ENCODE data around the gene CSRNP3. TPM values are rescaled to one million over a fixed set of nuclear protein-coding genes. Genes with fewer than 3 reads are reported as not detected.

Gene CSRNP3
- total RNA-seq, 2 donors from 2014 or later: 8.3 to 16.1 TPM

DNA sequence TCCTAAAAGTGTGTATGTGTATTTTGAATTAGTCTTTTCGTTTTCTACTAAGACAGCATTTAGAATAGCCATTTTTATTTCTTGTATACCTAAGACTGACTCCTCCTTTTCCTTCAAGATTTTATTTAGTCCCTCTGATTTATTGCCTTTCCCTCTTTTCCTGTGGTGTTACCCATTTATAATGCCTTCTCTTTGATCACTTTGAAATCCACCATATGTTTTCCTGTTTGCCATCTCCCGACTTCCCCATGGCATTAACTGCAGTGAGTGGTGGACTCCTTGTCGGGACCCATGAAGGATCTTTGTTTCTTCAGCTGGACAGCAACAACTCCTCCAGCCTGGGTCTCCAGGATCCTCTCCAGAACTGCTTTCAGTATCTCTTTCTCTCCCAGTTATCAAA lies 160.7 kb downstream of the CSRNP3 start:
- no peaks in the 10 kb centered on the region for H3K36me3 Mint-ChIP-seq (ENCODE audit: low read depth)
- Histone ChIP-seq H3K27ac (ENCODE audit: low read depth, low read length) (peak overlapping the region; percentile 16), H3K4me3 (ENCODE audit: low read length) (no peak overlapping the region), H3K9ac (ENCODE audit: extremely low read depth, low read length, poor library complexity, severe bottlenecking) (no peak overlapping the region), H3K9me3 (ENCODE audit: control insufficient read depth, low read length) (no peaks in the 10 kb centered on the region), H3K36me3 (ENCODE audit: control insufficient read depth, insufficient read depth, low read length) (no peaks in the 10 kb centered on the region), H3K27me3 (ENCODE audit: control insufficient read depth, insufficient read depth, low read length, poor library complexity, severe bottlenecking) (no peaks in the 10 kb centered on the region), H3K4me1 (ENCODE audit: control insufficient read depth, insufficient read depth, low read length) (no peaks in the 10 kb centered on the region)
- DNase-seq: no peak
- no peak overlapping the region for H3K27ac Mint-ChIP-seq
- H3K27me3 Mint-ChIP-seq (ENCODE audit: insufficient read depth): no peaks in the 10 kb centered on the region
- no peaks in the 10 kb centered on the region for H3K9me3 Mint-ChIP-seq
- H3K4me3 Mint-ChIP-seq: no peak overlapping the region
- TF ChIP-seq, protein P1, sequence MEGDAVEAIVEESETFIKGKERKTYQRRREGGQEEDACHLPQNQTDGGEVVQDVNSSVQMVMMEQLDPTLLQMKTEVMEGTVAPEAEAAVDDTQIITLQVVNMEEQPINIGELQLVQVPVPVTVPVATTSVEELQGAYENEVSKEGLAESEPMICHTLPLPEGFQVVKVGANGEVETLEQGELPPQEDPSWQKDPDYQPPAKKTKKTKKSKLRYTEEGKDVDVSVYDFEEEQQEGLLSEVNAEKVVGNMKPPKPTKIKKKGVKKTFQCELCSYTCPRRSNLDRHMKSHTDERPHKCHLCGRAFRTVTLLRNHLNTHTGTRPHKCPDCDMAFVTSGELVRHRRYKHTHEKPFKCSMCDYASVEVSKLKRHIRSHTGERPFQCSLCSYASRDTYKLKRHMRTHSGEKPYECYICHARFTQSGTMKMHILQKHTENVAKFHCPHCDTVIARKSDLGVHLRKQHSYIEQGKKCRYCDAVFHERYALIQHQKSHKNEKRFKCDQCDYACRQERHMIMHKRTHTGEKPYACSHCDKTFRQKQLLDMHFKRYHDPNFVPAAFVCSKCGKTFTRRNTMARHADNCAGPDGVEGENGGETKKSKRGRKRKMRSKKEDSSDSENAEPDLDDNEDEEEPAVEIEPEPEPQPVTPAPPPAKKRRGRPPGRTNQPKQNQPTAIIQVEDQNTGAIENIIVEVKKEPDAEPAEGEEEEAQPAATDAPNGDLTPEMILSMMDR (conservative IDR thresholded peaks at IDR 0.05): no peak
- peaks cover 27% of the 10 kb centered on the region for H3K4me1 Mint-ChIP-seq
- 89% methylated on average over 3 of the region's 3 CpGs; no CpG with 5 or more reads in 1 of the 2 experiments for WGBS, 2 experiments (ENCODE audit: insufficient coverage in 1 of 2, insufficient read length in 1 of 2)

DNA sequence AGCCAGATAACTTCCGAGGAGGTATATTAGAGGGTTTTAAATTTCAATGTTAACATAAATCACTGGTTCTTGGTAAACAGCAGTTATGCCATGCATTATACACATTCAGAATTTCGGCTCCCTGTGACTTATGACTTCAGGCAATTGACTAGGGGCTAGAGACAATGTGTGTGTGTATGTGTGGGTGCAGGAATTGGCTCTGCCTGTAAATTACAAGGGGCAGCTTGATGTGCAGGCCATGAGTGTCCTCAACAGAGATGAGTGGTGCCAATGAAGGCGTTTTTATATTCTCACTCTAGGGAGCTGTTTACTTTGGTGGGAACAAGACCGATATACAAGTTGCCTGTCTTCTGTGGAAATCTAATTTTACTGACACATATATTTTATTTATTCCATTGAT lies 161.6 kb downstream of the CSRNP3 start:
- no peaks in the 10 kb centered on the region for H3K36me3 Mint-ChIP-seq (ENCODE audit: low read depth)
- H3K9me3 Mint-ChIP-seq: no peaks in the 10 kb centered on the region
- Histone ChIP-seq H3K27me3 (ENCODE audit: control insufficient read depth, insufficient read depth, low read length, poor library complexity, severe bottlenecking) (no peaks in the 10 kb centered on the region), H3K27ac (ENCODE audit: low read depth, low read length) (no peak overlapping the region), H3K4me3 (ENCODE audit: low read length) (no peak overlapping the region), H3K4me1 (ENCODE audit: control insufficient read depth, insufficient read depth, low read length) (no peaks in the 10 kb centered on the region), H3K9ac (ENCODE audit: extremely low read depth, low read length, poor library complexity, severe bottlenecking) (no peak overlapping the region), H3K36me3 (ENCODE audit: control insufficient read depth, insufficient read depth, low read length) (no peaks in the 10 kb centered on the region), H3K9me3 (ENCODE audit: control insufficient read depth, low read length) (no peaks in the 10 kb centered on the region)
- H3K4me1 Mint-ChIP-seq: peaks cover 27% of the 10 kb centered on the region
- no peaks in the 10 kb centered on the region for H3K27me3 Mint-ChIP-seq (ENCODE audit: insufficient read depth)
- TF ChIP-seq, protein P1 (conservative IDR thresholded peaks at IDR 0.05): no peak
- no peak overlapping the region for H3K4me3 Mint-ChIP-seq
- no peak for DNase-seq
- 90% methylated on average over 2 of the region's 4 CpGs; no CpG with 5 or more reads in 1 of the 2 experiments for WGBS, 2 experiments (ENCODE audit: insufficient coverage in 1 of 2, insufficient read length in 1 of 2)
- no peak overlapping the region for H3K27ac Mint-ChIP-seq

DNA sequence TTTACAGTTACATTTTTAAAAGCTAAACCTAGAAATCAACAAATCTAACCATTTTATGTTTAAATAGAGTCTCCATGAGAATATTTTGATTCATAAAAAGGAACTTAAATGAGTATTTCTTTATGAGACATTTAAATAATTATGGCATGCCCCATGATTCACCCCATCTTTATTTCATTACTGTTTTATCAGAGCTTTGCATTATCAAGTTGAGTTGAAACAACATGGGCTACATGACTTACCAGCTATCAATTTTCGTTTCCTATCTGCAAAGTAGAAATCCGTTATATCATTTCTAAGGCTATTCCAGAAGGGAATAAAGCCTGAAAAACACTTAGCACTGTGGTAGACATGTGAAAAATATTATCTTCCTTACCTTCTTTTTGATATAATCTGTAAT lies 163.1 kb downstream of the CSRNP3 start:
- H3K4me3 ChIP-seq (ENCODE audit: low read length): no peak overlapping the region
- H3K36me3 Mint-ChIP-seq (ENCODE audit: low read depth): no peaks in the 10 kb centered on the region
- TF ChIP-seq, protein P1 (conservative IDR thresholded peaks at IDR 0.05): no peak
- H3K4me1 ChIP-seq (ENCODE audit: control insufficient read depth, insufficient read depth, low read length): no peaks in the 10 kb centered on the region
- no peak overlapping the region for H3K9ac ChIP-seq (ENCODE audit: extremely low read depth, low read length, poor library complexity, severe bottlenecking)
- H3K27ac ChIP-seq (ENCODE audit: low read depth, low read length): peak overlapping the region; percentile 79
- no peaks in the 10 kb centered on the region for H3K9me3 ChIP-seq (ENCODE audit: control insufficient read depth, low read length)
- H3K9me3 Mint-ChIP-seq: no peaks in the 10 kb centered on the region
- H3K4me1 Mint-ChIP-seq: peaks cover 27% of the 10 kb centered on the region
- H3K27ac Mint-ChIP-seq: no peak overlapping the region
- no peaks in the 10 kb centered on the region for H3K27me3 Mint-ChIP-seq (ENCODE audit: insufficient read depth)
- H3K27me3 ChIP-seq (ENCODE audit: control insufficient read depth, insufficient read depth, low read length, poor library complexity, severe bottlenecking): no peaks in the 10 kb centered on the region
- H3K36me3 ChIP-seq (ENCODE audit: control insufficient read depth, insufficient read depth, low read length): no peaks in the 10 kb centered on the region
- DNase-seq: no peak
- 81 to 89% methylated on average over 2 of the region's 2 CpGs for WGBS, 2 experiments (ENCODE audit: insufficient coverage in 1 of 2, insufficient read length in 1 of 2)
- H3K4me3 Mint-ChIP-seq: no peak overlapping the region

Measured in endodermal cell (in vitro differentiated cells).